ENCODE data around the gene PIGS.
A peak's percentile ranks its signal among the peaks of the same experiment; 100 is the strongest.

PIGS gene

DNA sequence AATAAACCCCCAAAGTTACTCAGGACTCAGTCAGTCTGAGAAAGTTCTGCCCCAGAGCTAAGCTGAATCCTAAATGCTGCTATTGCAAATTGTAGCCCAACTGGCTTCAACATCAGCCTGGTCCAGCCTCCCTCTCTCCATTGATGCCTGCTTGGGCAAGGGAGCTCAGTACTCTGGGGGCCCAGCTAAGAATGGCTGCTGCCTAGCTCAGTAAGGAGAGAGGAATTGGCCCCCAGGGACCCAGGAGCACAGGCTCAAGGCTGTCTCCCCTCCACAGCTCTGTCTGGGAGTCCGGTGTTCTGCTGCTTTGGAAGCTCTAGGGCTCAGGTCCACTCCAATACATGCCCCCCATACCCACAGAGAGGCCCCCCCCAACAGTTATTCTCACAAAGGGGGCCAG is 20.5 kb downstream of the PIGS start:
- no peak for DNase-seq (ENCODE audit: low read depth)

DNA sequence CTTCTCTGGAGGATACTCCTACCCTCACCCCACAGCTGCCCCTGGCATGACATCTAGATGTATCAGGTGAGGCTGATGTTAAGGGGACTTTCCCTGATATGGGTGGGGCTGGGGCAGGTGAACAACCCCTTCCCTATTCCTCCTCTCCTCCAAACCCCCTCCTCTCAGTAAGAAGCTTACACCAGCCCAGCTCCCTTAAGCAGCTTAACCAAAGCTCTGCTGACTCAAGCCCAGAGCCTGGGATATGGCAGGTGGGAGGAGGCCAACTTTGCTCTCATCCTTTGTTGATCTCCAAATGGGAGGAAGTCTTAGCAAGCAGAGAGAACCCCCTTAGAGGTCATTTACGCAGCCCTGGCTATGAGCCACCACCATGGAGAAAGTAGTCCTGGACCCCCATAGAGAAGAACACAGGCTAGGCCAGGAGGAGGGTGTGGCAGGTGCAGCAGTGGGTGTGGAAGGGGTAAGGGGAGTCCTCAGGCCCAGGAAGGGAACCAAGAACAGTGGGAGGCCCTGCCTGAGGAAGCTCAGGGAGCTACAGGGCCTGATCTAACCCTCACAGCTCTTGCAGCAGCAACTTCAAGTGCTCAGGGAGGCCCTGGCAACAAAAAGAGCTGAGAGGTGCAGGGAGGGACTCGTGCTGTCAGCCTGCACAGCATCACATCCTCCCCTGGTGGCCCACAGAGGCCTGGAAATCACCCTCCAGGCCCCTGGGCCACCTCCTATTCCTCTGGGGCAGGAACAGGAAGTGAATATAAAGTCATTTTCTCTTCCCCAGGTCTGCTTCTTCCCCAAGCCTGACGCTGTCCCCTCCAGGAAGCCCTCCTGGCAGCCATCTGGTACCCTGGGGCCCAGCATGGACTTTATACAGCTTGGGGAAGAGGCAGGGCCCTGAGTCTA is 21.8 kb downstream of the PIGS start:
- DNase-seq (ENCODE audit: low read depth), result no peak

DNA sequence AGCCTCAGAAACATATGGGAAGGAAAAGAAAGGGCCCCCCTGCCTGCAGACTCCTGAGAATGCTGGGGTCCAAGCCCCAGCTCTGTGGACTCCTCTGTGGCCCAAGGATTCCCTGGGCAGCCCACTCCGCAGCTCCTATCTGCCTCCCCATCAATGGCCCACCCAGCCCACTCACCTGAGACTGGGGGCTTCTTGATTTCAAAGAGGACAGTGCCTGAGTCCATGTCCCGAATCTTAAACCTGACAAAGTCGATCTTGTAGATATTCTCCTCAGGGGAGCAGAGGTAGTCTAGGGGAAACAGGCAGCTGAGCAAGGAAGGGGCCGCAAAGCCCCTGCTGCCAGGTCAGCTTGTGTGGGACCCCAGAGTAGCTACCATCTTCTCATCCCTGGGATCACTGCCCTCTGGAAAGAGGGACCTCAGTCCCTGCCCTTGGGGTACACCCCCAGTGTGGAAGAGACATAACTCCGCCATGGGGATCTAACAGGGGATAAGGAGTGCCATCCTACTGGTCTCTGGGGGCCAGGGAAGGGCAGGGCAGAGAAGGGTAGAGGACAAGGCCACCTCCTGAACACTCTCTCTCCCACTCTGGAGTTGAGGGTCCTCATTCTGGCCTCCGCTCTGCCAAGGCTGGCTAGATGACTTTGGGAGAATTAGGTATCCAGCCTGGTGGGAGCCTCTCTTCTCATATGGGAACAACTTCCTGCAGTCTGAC is 22.8 kb downstream of the PIGS start:
- no peak for DNase-seq (ENCODE audit: low read depth)

DNA sequence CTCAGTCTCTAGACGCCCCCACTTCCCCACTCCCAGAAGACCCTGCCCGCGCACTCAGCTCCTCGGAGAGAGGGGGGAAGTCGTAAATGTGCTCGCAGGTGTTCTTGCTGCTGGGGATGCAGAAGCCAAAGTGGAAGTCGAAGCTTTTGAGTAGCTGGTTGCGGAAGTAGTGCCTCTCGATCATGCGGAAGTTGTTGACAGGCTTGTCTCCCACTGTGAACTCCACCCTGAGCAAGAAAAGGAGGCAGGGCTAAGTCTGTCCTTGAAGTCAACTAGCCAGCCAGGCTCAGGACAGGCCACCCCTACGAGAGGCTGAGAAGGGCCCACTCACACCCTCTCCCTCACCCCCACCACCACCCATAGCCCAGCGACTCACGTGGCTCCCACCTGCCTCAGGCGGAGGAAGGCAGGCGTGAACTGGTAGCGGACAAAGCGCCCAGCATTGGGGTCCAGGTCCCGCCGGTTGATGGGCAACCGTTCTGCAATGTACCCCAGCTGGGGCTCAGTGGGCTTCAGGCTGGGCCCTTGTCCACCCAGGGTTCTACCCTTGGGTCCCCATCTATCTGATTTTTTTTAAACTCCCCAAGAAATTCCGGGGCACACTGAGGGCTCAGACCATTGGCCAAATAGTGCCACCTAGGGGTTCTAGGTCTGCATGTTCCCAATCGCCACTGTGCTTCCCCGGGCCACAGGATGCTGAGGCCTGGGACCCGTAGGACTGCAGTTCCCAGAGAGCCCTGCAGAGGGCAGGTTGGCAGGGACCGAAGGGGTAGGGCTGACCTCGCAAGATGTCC is 23.5 kb downstream of the PIGS start:
- DNase-seq (ENCODE audit: low read depth), result peak; percentile 42

DNA sequence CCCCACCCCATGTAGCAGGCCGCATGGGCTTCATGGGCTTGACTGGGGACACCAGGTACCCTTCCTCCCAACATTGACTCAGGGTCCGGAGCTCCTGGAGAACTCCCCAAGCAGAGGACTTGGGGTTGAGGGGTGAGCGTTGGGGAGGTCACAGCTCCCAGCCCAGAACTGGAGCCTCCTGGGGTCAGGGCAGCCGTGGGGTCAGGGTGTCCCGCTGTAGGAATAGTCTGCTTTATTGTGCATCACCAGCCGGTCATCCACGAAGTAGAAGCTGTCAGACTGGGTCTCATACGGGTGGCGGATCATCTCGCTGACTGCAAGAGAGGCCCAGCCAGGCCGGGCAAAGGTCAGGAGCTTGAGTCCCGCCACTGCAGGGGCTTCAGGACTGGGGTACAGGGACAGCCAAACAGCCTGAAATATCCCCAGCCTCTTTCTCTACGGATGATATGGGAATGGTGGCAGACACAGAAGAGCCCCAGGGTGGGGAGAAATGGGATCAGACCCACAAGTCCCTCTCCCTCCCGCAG is 24.2 kb downstream of the PIGS start:
- DNase-seq (ENCODE audit: low read depth), result no peak

DNA sequence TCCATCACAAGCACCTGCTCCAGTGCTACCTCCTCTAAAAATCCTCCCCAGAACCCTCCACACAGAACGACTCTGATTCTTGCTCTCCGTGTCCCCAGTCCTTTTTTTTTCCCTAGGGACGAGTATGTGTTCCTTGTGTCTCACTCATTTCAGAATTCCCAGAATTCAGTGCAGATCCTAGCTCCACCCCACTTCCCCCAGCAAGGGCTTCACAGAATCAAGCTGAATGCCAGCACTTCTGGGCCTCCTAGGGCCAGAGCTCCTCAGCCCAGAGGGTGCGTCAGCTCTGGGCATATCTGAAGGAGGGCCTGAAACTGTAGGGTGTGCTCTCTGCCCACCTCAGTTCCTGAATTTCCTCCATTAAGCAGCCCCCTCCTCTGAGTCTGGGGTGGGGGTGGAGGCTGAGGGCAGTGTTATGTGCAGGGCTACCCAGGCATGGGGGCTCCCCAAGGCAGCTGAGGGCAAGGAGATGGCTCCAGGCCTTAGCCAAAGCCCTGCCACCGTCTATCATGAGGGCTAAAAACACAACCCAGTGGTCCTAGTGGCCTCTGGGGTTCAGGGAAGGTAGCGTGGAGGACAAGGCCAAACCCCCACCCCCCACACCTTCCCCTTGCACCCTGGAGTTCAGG is 25.4 kb downstream of the PIGS start:
- DNase-seq (ENCODE audit: low read depth), result no peak

DNA sequence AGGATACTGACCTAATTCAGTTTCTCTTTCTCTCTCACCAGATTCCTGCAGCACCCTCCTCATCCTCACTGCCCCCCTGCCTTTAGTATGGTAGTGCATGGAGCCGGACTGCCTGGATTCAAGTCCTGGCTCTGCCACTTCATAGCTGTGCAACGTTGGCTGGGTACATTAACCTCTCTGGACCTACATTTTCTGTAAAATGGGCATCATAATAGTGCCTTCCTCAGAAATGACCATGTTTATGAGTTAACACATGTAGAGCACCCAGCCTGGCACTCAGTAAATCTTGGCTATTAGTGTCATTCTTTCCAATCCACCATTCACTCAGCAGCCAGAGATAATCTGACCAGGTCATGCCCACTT is 26.2 kb downstream of the PIGS start:
- no peak for DNase-seq (ENCODE audit: low read depth)

DNA sequence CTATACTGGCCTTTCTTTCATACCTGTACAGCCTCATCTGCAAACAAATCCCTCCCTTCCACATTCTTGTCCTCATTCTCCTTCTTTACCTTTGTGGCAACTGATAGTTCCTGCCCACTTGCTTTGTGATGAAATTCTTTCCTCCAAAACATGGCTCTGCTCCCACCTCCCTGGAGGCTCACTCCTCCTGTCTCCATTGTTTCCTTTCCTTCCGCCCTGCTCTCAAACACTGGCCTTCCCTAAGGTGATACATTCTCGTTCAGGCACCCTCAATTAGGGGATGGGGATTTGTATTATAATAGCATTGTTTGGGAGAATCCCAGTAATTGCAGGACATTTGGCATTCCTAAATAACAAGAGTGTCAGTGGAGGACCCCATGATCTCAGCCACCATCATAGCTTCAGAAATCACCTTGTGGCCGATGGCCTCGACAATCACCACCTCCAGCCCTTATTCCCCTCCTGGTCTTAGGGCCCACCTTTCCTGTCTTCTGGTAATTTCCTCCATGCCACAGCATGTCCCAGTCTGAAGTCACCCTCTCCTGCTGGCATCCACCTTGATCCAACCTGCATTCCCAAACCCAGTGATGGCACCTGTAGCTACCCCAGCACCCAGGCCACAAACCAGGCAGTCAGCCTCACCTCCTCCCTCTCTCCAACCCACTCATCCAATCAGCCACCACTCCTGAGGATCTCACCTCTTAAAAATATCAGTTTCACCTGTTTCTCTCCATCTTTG is 26.8 kb downstream of the PIGS start:
- no peak for DNase-seq (ENCODE audit: low read depth)

DNA sequence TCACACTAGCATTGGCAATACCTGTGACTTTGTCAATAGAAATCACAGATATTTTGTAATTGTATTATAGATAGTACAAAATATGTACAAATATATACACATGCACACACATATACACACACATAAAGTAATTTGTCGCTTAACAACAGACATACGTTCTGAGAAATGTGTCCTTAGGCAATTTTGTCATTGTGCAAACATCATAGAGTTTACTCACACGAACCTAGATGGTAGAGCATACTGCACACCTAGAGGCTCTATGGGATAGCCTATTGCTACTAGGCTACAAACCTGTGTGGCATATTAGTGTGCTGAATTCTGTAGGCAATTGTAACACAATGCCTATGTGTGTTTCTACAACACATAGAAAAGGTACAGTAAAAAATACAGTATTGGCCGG is 29.9 kb downstream of the PIGS start:
- no peak for DNase-seq (ENCODE audit: low read depth)

DNA sequence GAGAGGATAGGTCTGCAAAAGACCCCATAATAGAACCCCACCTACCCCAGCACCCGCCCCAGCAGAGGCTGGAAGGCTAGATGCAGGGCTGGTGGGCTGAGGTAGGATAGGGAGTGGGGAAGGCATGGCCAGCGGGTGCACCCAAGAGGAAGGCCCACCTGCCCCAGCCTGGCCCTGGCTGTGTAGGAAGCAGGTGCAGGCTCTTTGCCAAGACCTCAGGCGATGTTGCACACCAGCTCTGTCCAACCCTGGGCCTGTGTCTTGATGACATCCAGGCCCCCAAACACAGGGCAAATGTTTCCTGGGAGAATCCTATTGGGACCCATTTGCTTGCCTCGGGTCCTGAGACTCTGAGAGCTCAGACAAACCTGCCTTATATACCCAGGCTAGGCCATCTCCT is 31.1 kb downstream of the PIGS start:
- DNase-seq (ENCODE audit: low read depth), result no peak

DNA sequence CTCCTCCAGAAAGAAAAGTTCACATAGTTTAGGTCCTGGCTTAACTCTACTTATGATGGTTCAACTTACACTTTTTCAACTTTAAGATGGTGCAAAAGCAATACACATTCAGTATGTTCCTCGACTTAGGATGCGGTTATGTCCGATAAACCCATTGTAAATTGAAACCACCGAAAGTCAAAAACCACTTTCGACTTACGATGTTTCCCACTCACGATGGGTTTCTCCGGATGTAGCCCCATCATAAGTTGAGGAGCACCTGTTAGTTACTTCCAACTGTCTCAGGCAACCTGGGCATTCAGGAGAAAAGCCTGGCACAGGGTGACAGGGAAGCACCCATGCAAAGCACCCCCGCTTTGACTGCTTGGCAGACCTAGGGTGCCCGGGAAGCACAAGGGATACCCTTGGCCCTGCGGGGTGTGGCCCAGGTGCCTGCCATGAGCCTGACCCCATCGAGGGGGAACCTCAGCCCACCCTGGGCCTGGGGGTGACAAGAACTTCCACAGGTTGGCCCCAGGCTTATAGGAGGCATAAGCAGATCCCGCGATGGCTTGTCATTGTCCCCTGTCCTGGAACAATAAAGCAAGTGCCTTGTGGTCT is 32.9 kb downstream of the PIGS start:
- no peak for DNase-seq (ENCODE audit: low read depth)

DNA sequence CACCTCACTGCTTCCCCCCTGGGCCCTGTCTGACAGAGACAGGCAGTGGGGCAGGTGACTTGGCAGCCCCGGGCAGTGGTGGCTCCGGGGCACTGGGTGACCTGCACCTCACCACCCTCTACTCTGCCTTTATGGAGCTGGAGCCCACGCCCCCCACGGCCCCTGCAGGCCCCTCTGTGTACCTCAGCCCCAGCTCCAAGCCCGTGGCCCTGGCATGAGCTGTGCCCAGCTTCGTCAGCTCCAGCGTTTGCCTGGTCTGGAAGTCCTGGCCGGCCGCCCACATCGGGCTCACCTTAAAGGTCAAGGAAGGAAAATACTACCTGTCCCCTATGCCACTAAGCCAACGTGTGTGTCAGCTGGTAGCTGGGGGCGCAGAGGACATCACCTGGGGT is 34.1 kb downstream of the PIGS start:
- DNase-seq (ENCODE audit: low read depth), result no peak

DNA sequence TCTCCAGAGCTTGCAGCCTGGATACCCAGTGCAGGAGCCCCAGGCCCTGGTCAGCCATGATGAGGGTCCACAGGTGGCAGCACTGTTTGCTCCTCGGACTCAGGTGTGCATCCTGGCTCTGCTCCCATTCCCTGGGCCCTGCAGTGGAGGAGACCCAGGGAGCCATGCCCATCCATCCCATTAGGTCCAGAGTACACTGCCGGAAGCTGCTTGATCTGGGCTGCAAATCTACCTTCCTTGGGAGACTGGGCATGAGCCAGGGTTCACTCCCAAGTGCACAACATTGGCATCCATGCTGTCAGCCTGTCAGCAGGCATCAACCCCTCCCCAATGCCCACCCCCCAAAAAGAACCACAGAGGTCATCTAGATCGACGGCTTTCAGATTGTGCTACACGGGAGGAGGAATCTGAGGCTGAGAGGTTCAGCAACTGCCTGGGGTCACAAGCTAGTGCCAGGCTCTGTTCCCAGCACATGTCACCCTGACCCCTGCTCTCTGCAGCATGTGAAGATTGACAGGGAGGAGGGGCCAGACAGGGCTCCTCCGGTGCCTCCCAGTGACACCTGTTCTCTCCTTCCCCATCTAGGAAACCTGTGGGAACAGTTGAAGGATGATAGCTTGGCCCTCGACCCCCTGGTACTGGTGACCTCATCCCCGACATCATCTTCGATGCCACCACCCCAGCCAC is 34.6 kb downstream of the PIGS start:
- no peak for DNase-seq (ENCODE audit: low read depth)

DNA sequence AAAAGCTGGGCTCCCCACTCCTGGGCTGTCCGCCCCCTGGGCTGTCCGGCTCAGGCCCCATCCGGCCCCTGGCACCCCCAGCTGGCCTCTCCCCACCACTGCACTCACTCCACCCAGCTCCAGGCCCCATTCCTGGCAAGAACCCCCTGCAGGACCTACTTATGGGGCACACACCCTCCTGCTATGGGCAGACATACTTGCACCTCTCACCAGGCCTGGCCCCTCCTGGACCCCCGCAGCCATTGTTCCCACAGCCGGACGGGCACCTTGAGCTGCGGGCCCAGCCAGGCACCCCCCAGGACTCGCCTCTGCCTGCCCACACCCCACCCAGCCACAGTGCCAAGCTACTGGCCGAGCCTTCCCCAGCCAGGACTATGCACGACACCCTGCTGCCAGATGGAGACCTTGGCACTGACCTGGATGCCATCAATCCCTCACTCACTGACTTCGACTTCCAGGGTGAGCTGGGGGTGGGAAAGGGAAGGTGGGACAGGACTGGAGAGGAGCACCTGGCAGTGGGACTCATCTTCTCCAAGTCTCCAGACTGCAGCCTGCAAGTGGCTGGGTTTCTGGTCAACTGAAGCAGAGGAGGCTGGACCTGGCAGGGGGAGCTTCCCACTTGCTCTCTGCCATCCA is 36.5 kb downstream of the PIGS start:
- DNase-seq (ENCODE audit: low read depth), result no peak

DNA sequence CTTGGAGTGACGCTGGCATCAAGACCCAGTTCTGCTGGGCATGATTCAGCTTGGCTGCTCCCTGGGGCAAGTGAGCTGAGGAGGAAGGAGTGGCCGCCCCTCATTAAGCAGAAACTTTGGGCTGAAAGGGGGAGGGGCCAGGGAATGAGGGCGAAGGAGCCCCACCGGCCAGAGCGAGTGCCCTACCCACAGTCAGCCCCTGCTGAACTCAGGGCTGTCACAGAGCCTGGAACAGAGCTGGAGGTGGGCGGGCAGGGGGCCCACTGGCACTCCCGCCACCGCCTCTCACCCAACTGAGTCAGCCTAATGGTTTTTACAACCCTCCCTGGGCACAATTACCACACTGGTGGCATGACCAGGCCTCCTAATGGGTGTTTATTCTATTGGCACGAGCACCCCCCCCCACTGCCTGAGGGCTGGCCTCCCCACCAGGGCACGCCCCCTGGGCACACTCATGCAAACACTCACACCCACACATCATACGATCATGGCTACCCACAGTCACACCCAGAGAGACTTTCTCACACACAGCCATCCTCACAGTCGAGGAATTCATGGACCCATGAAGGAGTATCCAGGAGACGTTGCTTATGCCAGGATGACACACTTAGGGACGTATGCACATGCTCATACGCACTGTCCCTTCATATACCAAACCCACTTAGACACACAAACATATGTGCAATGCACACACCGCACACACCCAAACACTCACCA is 38.1 kb downstream of the PIGS start:
- DNase-seq (ENCODE audit: low read depth), result no peak

DNA sequence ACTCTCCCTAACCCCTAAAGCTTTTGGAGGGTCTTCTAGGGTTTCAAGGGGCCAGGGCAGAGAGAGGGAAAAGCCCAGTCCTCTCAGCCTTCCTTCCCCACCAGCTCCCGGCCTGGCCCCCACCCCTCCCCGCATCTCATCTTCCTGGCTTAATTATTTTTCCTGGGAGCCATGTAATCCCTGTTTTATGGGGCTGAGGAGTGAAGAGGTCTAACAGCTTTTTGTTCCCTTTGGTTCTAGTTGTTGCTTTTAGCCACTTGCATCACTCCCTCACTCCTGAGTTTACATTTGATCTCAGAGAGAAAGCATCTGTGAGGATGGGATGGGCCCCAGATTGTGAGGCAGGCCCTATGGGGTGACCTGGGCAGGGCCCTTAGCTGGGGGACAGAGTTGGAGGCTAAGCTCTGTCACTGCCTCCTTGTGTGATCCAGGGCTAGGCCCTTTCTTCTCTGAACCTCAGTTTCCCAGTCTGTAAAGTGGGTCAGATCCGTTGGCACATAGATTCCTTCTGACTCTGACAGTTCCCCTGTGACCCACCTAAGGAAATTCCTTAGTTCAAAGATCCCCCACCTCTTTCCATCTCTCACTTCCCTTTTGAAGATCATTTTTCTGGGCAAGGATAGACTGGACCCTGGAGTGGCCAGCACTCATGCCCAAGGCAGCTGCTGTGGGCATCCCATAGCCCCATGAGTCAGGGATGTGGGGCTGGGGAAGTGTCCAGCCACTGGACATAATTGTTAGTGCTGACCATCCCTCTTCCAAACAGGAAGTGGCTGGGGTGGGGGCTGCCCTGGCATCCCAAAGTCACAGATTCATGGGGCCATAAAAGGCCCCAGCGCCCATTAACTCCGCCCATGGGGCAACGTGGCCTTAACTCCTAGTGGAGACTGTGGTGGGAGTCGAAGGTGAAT is 39.0 kb downstream of the PIGS start:
- no peak for DNase-seq (ENCODE audit: low read depth)

DNA sequence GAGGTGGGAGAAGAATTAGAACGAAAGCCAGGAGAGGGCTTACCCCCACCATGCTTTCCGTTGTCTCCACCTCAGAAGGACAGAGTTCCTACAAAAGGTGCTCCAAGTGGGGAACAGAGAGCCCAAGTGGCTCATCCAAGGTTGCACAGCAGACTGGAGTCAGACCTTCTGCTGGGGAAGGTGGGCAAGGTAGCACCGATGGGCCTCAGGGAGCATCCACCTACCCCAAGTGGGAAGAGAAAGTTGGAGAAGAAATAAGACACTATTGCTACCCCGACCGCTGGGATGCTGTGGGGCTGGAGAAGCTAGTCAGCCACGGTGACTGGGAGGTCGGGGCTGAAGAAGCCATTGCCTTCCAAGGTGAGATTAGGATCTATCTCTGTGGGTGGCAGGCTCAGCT is 40.4 kb downstream of the PIGS start:
- DNase-seq (ENCODE audit: low read depth), result no peak

DNA sequence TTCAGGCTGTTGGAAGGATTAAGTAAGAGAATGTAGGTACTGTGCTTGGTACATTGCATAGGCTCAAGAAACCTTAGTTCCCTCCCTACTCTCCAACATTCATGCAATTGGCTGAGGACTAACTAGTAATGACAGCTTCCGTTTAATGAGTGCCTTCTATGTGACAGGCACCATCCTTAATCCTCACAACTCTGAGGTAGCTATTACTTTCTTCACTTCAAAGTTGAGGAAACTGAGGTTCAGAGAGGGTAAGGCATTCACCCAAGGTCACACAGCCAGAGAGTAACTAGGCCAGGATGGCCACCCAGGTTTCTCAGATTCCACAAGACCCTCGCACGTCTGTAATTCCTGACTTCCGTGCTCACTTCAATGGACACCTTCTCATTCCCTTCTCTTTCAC is 41.1 kb downstream of the PIGS start:
- DNase-seq (ENCODE audit: low read depth), result no peak

All from stimulated activated CD8-positive, alpha-beta memory T cell treated with anti-CD3 and anti-CD28 coated beads, Interleukin-7, amount 100 ng/mL, for 24 hours (primary cell).